NOMO-1 treated with dmso at 0.1 percent for 144 hours (cell line): ENCODE results near the gene TNIK.
"Not testable (repeated sequence)": the region's sequence is repeated elsewhere in the genome, so short reads cannot be mapped to it uniquely, and the experiment has no call there.

ENCODE experiments used
- DNase-seq: peaks from one replicate; lab custom pipeline; 2025; ENCODE audit not compliant: unreplicated experiment; lab: John Stamatoyannopoulos, UW

Gene TNIK

DNA sequence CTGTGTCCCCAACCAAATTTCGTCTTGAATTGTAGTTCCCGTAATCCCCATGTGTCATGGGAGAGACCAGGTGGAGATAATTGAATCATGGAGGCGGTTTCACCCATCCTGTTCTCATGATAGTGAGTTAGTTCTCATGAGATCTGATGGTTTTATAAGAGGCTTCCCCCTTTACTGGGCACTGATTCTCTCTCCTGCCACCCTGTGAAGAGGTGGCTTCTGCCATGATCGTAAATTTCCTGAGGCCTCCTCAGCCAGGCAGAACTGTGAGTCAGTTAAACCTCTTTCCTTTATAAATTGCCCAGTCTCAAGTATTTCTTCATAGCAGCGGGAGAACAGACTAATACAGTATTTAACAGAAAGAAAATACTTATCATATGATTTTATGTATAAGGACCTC is 93.5 kb downstream of the TNIK start:
- DNase-seq, result not testable (repeated sequence)

DNA sequence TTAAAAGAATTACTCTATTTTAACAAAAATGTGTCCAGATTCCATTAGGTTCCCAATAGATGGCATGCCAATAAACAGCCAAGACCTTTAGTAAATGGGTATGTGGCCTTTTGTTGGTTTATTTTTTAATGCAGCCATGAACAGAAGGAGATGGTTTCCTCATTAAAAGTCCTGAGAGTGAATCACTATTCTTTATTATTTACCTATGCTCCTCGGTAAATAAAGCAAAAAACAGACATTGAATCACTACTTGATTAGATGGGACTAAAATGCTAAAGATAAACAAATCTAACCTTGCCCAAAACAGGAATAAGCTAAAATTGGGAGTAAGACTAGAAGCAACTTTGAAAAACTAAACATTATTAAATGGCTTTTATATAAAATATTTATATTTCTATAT is 94.2 kb downstream of the TNIK start:
- DNase-seq, result no peak

DNA sequence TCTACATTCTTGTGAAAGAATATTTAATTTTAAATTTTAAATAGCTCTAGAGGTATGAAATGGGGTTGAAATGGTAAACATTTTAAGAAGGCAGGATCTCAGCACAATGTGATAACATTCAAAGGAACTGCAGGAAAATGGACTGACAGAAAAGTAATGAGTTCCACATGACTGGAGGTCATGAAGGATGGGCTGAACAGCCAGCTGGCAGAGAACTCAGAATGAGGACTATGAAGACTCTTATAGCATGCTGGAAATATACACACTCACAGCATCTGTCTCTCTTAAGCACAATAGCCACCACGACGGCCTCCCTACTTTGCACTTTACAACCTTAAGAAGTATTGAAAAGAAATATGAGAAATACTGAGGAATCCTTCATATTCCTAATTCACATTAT is 94.7 kb downstream of the TNIK start:
- no peak for DNase-seq

DNA sequence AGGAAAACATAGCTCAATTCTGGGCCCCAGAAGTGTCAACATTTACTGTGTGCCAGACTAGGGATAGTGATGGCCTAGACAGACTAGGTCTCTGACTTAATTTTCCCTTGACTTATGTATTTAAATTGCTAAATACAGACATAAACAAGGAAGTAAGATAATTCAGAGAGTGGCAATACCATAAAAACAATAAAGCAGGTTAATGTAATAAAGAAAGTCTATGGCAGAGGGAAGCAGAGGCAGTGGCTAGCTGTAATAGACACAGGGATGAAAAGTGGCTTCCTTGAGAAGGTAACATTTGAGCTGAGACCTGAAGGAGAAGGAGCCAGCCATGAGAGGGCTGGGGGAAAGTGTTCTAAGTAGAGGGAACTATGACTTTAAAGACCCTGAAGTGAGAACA is 95.7 kb downstream of the TNIK start:
- no peak for DNase-seq

DNA sequence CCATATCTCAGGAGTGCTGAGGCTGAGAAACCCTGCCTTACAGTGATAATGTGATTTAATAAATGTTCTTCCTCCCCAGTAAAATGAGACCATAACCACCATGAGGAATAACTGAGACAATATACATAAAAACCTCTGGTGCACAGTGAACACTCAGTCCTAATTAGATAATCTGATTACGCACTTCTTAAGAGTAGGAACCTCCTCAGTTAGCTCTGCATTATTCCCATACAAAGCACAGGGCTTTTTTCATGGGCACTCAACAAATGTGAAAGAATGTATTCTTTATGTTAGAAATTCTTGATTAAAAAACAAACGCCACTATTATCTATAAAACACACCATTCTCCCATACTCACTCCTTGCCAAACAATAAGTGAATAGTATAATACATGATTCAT is 97.0 kb downstream of the TNIK start:
- no peak for DNase-seq

DNA sequence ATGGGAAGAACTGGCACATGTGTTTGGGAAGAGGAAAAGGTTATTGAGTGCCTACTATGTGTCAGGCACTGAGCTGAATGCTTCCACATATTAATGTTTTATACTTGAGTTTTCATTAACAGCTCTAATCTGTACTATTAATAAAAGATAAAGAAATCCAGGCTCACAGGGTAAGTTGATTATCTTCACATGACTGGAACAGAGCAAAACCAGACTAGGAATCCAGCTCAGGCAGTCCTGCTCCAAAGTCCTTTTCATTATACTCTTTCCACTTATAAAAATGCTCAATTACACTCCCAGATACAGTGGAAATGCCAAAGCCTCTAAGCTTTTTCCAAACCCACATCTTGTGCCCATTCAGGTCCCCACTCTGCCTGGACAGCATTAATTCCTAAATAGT is 97.6 kb downstream of the TNIK start:
- DNase-seq, result no peak

DNA sequence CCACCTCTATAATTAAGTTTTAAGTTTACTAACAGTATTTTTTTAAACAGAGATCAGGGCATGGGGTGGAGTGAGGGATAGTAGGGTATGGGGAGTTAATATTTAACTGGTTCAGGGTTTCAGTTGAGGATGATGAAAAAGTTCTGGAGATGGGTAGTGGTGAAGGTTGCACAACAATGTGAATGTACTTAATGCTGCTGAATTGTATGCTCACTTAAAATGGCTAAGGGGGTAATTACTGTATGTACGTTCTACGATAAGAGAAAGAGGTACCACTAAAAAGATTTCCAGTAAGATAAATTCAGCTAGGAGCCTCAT is 101.4 kb downstream of the TNIK start:
- no peak for DNase-seq

DNA sequence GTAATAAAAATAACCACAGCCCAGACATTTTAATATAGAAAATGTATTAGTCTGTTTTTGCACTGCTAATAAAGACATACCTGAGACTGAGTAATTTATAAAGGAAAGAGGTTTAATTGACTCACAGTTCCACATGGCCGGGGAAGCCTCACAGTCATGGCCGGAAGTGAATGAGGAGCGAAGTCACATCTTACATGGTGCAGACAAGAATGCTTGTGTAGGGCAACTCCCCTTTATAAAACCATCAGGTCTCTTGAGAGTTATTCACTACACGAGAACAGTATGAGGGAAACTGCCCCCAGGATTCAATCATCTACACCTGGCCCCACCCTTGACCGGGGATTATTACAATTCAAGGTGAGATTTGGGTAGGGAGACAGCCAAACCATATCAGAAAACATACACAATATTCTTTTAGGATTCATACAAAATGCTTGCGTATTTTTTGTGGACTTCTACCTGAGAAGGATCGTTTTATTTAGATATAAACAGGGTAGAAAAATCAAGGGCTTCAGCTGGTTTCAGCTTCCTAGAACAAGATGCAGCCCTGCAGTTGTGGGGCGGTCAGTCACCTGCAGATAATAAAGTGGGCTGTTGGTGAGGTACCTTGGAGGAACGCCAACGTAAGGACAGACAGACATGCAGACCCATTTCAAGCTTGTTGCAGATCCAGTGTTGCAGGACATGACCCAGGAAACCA is 101.9 kb downstream of the TNIK start:
- DNase-seq, result no peak

DNA sequence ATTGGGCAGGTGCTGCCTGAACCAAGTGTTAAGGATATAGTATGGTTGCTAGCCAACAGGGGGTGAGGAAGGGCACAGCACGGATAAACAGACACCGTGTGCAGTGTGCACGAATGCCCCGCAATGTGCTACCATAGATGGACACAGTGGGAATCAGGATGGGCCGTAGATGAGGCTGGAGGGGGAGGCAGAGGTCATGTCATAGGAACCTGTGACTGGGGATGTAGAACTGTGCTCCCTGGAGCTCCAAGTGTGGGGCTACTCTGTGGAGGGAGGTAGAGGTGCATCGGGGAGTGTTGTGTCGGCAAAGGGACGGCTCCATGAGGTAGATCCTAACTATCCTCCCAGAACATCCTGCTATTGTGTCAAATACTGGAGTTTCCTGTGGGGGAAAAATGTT is 102.5 kb downstream of the TNIK start:
- no peak for DNase-seq

DNA sequence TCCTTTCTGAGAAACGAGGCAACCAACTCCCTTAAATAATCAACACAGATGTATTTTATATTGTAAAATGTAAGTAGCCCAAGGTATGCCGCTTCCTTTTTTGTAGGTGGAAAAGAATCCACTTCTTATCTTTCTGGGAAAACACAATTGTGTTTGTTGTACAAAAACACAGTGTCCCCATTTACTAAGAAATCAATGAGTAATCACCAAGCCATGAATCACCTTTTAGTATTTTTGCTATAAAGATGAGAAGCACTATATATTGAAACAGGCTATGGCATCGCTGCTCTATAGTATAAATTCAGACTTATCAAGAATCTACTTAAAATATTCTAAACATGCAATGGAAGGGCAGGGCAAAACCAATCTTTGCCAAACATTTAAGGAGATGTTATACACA is 104.0 kb downstream of the TNIK start:
- no peak for DNase-seq

DNA sequence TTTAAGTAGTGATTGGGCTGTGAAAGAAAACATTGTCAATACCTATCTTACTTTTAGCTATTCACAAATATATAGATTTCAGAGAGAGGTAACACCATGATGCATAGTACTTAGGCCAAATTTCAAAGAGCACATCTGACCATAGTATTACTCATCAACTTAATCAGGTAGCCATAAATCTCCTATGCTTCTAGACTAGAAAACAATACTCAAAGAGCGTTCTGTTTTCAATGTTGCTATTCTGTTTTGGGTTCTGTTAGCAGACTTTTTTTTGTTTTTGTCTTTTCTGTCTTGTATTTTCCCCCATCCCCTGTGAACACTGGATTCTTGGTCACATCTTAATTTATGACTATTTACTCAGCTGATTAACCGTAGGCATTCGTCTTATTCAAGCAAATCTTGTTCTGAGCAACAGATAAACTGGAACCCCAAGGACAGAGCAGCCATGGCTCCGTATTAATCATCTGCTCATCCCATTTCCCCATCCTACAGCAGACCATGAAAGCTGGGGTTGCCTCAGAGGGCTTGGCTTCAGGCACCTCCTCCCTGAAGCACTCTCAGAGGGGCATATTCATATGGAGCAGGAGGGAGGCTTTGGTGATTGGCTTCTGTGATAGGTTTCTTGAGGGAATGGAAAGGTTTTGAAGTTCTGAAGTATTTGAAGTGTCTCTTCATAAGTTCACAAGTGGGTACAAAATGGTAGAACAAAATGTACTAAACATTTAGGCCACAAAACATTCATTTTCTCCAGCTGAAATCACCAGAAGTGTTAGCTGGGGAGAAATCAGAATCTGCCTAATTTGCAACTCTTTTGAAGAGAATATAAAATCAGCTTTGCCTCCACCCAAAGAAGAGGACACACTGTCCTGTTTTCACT is 105.3 kb downstream of the TNIK start:
- no peak for DNase-seq

DNA sequence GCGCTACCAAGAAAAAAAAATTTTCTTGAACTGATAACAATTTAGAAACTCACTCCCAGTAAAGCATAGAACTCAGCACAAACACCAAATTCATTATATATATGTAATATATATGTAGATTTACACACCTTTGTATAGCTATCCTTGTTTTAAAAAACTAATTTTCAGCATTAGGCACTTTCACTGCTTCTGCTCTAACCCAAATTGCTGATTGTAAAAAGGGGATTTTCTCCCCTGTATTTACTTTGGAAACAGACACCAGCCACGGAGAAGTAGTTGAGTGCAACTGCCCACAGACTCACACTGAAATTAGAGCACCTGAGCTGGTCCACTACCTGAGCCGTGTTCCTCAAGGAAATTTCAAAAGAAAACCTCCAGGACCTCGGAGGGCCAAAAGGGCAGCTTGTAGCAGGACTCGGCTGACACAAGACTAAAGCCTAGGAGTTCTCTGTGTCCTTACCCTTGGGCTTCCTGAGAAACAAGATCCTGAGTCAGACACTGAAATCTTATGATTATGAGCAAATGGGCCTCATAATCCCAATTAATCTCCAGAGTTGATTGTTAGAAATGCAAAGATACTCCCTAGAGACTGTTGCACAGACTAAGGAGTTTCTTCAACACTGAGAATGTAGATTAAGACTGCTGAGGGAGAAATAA is 106.0 kb downstream of the TNIK start:
- no peak for DNase-seq

DNA sequence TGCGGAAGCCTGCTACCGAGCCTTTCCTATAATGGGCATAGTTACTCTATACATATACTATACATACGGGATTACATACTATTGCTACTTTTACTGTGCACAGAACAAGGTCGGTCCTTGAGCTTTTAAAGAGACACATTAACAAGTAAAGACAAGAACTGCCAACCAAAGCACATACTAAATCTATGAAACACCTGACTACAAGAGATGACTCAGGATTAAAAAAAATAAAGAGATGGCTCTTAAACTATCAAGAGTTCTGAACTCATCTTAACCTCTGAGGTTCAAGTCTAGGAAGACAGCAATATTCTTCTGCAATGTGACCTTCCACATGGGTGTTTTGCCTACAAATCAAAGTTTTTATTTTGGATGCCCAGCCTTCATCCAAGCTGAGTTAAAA is 106.8 kb downstream of the TNIK start:
- no peak for DNase-seq

DNA sequence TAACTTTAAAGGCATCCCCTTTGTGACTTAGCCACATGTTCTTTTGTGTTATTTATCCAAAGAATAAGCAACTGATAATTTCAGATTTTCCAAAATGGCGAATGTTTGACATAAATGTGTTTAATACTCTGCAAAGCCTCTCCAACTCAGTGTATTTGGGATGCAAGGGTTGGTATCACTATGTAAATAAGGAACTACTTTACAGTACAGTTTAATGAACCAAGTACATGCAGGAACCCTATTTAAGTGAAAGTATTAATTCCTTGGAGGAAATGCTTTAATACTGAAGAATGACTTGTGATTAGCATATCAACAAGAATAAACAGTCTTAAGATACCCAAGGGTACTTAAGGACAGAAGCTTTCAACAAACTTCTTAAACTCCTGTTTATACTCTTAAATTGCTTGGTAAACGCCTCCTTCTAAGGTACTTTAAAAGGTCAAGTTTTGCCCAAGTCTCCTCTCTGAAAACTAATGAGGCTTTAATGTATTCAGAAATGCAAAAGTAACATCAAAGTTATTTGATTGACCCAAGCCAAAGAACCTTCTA is 107.7 kb downstream of the TNIK start:
- no peak for DNase-seq

DNA sequence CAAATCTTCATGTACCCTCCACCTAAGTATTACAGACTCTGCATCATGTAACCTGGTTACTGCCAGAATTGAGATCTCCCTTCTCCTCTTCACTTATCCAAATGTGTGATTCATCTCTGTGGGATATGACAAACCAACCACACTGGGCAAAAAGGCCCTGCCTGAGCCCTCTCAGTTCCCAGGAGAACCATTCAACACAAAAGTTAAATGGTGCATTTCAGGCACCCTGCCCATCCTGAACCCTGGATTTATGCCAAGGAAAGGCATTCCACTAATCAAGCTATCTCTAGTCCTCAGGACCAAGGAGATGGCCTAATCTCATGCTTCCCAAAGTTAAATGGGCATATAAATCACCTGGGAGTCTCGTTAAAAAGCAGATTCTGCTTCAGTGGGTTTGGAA is 108.5 kb downstream of the TNIK start:
- DNase-seq, result no peak

DNA sequence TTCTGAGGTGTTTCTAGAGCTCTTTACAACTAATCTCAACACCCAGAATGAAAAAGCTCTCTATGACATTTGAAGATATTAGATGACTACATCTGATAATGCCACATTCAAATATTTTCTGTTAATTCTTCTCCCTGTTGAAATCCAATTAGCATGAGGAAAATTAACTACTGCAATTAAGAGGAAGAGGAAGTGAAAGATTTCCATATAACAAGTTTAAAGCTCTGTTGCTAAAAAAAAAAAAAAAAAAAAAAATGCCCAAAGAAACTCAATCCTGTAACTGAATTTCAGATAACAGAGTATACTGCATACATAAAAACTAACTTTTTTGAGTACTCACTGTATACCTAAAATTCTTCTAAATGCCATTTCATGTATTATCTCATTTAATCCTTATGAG is 109.8 kb downstream of the TNIK start:
- DNase-seq, result no peak

DNA sequence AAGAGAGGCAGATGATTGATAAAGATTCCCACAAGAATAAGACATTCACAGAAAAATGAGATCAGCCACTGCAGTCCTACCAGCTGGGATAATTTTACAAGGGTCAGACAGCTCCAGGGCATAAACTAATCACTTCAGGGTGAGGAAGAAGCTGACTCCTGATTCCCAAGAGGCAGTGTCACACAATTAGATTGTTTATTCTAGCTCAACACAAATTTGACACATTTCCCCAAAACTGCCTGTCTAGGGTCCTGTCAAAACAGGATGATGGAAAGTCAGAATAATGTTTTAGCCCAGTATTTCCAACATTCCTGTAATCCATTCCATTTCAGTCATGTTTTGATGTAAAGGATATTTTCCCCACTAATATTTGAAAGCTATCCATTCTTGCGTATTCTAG is 110.8 kb downstream of the TNIK start:
- DNase-seq, result no peak

DNA sequence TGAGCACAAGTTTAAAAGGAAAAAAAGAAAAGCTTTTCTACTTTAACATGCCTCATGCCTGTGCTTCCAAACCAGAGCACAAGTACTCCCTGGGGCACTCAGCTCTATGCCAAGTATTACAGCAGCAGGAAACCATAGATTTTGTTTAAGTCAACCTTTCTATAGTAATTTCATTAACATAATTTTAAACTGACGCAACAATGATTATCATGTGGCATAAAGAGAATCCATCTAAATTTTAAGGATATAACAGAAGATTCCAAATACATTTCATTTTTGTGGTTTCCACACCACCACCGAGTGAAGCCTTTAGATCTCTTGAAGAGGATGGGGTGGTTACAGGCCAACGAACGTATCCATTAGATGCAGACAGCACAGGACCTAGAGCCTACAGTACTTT is 112.1 kb downstream of the TNIK start:
- no peak for DNase-seq

DNA sequence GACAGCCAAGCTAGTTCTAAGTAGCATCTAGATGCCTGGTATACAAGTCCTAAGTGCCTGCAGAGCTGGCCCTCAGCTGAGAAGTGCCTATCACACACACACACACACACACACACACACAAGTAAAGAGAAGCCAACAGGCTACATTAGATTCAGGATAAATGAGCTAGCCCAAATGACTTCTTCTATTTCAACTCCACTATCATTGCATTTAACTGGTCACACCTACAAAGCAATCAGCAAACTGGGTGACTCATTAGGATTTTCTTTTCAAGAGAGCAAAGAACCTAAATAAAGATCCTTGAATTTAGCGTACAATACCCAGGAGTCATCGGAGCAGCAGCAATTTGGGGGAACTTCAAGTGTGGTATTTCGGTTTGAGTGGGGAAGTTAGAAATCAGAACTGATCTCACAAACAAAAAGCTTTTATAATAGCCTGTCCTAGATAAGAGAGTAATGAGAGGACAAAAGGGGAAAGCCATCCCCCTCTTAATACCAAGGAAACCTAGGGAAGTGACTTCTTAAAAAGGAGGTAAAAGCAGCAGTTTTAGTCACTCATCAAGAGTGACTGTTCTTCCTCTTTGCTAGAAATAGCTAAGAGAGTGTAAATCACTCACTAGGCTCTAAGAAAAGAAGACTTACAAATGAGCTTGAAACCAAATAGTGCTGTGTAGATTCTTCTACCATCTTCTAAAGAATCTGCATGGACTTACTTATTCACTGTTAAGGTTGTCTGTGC is 112.7 kb downstream of the TNIK start:
- DNase-seq, result peak; percentile 93

DNA sequence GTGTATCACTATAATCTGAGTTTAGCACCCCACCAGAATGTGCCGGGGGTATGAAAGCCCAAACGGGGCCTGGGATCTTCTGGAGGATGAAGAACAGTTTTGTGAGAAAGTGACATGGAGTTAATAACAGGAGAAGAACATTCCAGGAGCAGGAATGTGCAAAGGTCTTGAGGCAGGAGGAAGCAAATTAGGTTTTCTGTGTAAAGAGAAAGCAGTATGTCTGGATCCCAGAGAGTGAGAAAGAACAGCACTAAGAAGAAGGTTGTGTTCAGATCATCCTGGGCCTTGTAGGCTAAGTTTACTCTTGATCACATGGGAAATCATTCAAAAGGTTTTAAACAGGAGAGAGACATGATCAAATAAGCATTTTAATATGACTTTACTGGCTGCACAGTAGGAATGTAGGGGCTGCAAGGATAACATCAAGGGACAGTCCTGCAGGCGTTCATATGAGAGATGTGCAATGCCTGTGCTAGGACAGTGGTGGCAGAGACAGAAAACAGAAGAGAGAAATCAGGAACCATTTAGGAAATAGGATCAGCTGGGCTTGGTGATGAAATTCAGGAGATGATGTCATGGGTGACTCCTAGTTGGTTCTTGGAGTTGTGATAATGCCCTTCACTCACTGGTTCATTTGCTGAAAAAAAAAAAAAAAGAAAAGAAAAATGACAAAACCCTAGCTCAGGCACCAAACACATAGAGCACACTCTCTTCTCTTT is 113.5 kb downstream of the TNIK start:
- DNase-seq, result peak; percentile 85

DNA sequence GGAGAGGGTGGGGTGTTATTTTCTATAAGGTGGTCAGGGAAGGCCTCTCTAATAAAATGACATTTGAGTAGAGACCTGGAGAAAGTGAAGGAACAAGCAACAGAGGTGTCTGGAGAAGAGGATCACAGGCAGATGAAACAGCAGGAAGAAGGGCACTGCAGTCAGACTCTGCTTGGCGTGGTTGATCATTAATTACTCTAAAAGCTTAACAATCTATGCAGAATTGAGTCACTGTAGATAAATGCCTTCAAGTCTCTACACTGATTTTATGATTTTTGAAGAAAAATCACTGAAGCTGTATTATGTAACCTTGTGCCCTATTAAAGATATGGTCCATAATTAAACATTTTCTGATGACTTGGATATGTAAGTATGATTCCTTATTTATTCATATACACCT is 114.2 kb downstream of the TNIK start:
- DNase-seq, result no peak
